Activated CD8-positive, alpha-beta memory T cell treated with anti-CD3 and anti-CD28 coated beads, Interleukin-2, amount 50 U/mL, for 24 hours (primary cell): Measurements from ENCODE around the gene PNPLA7.

ENCODE experiments used
- DNase-seq: peaks from one replicate; pipeline ENCODE4 v3.0.0-alpha.2; 2020; ENCODE audit errors: extremely low read depth

PNPLA7 gene

DNA sequence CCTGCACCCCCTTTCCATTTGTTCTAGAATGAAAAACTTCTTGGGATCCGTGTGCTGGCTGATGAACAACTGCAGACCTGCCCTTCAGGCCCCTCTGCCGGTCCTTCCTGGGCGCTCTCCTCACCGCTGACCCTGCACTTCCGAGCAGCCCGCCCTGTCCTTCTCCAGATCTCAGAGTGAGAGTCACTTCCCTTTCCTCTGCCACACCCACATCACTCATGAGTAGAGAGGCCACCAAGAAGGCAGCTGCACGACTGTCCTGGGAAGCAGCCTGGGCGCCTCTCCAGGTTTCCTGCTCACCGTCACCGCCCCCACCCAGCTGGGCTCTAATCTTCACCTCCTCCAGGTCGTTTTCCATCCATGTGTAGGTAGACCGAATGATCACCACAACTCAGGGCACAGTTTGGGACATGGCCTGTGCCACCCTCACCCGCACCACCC is 56.1 kb downstream of the PNPLA7 start:
- DNase-seq = no peak

DNA sequence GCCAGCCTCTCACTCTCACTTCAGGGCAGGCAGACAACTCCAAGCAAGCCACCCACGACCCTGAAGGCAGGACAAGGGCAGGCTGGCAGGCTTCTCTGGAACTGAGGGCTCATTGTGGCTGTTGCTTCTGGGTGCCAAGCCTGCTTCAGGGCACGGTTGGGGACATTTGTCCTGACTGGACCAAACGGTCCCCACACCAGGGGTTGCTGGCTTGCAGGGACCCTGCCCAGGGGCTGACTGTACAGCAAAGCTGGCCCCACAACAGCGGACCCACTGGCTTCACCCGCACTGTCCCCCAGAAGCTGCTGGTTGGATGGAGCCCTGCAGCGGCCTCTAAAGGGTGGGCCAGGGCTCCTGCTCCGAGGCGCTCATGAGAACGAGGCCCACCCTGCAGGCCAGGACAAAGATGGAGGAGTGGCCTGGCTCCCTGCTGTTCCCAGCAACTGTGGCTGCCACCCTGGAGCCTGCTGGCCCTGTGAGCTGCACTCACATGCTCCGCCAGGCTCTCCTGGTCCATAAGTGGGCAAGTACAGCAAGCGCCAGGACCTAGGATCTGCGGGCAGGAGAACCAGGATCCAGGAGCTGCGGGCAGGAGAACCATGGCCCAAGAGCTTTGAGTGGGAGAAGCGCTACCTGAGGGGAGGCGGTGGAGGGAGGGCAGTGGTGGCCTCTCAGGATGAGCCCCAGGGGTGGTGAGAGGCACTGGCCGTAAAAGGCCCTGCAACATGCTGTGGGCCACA is 56.7 kb downstream of the PNPLA7 start:
- DNase-seq = no peak

GRCh38 chr9:137492464-137493363 is 57.5 kb downstream of the PNPLA7 start:
- no peak for DNase-seq

DNA sequence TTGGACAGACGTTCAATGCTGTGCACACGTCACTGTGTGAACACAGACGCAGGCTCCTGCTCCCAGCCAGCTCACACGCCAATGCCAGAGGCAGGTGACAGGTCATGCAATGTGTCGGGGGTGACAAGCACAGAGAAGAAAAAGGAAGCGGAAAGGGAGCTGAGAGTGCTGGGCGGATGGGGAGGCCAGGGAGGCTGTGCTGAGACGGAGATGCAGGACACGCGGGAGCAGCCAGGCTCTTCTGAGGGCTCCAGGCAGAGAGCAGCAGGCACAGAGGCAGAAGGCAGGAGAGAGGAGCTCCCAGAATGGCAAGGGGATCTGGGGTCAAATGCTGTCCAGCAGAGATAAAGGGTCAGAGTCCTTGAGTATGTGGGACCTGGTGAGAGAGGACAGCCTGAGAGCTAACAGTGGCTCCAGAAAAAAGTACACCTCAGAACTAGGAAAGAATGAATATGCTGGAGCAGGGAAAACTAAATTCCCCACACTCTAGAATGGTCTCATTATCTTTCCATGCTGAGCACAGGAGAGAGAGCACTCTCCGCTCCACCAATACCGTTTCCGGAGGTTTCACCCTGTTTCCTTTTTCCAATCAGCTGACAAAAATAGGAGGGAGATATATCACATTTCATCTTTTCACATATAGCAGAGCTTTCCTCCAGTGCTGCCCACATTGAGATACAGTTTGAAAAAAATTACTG is 58.3 kb downstream of the PNPLA7 start:
- no peak for DNase-seq

DNA sequence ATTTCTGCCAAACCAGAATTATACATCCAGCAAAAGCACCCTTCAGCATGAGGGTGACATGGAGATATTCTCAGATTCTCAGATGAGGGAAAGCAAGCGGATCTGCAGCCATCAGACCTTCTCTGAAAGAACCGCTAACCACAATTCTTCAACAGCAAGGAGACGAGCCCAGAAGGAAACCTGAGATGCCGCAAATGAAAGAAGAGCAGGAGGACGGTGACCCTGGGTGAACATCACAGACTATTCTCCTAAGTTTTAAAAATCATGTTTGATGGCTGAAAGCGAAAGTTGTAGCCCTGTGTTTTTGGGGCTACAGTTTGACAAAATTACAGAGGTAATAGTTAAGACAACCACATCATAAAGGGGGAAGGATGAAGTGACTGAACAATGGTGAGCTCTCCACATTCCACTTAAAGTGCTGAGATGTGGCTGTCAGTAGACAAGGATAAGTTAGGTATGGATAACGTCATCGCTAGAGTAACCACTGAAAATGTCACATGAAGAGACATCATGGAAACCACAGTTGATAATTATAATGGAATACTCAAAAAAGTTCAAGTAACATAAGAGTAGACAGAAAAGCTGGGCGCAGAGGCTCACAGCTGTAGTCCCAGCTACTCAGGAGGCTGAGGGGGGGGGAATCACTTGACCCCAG is 59.5 kb downstream of the PNPLA7 start:
- DNase-seq = no peak

- DNase-seq = no peak
These were observed 61.3 kb downstream of the PNPLA7 start for GRCh38 chr9:137488906-137489305.

DNA sequence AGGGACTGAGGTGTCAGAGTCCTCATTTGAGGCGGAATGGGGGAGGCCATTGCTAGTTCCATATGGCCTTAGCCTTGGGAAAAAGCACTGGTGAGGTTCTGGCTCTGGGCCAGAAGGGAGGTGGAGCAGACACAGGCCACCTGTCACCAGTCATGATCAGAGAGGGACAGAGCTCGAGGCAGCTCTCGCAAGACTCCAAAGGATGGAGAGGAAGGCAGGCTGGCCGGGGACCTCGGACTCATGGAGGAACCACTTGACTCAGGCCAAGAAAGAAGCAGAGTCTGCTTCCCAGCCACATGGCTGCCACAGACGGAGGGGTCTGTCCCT is 61.9 kb downstream of the PNPLA7 start:
- no peak for DNase-seq

DNA sequence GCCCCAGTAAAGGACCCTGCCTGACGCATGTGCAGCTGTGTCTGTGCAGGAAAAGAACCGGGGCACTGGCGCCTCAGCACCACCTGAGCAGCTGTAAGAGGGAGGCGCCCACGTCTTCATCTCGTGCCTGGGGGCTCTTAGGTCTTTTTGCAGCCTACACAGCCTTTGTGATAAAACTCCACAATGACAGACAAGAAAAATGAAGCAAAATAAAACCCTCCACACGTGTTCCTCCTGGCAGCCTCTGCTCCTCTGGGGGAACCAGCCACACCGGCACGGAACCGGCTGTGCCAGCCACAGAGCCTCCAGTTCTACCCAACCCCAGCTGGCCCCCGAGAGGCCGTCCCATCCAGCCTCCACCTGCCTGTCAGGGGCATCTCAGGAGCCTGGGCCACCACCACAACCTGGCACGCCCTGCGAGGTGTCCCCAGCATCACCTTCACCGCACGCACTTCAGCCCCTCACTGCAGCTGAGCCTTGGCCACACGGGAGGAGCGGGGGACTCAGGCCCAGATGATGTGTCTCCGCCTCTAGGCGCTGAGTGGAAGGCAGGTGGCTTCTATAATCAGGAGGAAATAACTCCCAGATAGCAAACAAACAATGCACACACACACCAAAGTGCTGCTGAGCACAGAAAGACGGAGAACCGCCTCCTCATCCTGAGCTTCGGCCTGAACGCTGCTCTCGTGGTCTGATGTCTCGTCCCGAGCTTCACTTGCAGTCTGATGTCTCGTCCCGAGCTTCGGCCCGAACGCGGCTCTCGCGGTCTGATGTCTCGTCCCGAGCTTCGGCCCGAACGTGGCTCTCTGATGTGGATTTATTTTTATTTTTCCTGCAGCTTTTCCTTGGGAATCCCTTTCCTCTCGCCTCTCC is 62.5 kb downstream of the PNPLA7 start:
- no peak for DNase-seq

- no peak for DNase-seq
These were observed 63.4 kb downstream of the PNPLA7 start for GRCh38 chr9:137486545-137487453.

DNA sequence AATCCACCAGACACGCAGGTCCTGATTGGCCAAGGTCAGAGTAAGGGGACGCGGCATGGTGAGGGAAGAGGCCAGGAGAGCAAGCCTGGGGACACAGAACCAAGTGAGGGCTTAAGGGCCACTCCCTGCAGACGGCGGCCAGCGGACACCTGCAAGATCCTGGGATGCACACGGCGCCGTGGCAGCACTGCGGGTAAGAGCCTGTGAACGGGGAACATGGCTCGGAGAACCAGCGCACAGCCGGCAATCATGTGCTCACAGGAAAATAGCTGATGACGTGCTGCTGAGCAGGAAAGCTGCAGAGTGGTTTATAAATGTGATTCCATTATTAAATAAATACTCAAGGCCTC is 64.1 kb downstream of the PNPLA7 start:
- DNase-seq = no peak

DNA sequence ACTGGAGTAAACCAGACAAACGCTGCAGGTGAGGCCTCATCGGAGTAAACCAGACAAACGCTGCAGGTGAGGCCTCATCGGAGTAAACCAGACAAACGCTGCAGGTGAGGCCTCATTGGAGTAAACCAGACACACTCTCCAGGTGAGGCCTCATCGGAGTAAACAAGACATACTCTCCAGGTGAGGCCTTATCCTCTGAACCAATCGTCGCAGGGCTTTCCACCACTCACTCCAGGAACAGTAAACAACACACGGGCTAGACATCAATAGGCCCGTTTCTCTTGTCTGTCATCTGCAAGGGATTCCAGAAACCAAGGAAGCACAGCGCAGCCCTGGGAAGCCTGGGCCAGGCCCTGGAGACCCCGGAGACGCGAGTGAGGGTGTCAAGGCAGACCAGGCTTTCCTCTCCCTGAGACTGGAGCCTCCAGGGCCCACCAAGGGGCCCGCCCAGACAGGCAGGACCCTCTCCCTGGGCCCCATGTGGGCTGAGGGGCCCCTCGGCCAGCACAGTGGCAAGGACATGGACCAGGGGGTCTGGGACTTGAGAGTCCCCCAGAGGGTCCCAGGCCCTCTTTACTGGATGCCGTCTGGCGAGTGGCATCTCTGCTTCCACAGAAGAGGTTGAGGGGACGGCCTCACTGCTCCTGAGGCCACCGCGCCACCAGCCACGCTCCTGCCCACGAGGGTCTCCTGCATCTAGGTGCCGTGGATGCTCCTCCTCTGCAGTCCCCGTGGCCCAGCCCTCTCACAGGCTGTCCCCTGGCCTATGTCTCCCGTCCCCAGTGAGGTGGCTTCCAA is 64.7 kb downstream of the PNPLA7 start:
- no peak for DNase-seq

GRCh38 chr9:137484551-137485315 is 65.5 kb downstream of the PNPLA7 start:
- no peak for DNase-seq

DNA sequence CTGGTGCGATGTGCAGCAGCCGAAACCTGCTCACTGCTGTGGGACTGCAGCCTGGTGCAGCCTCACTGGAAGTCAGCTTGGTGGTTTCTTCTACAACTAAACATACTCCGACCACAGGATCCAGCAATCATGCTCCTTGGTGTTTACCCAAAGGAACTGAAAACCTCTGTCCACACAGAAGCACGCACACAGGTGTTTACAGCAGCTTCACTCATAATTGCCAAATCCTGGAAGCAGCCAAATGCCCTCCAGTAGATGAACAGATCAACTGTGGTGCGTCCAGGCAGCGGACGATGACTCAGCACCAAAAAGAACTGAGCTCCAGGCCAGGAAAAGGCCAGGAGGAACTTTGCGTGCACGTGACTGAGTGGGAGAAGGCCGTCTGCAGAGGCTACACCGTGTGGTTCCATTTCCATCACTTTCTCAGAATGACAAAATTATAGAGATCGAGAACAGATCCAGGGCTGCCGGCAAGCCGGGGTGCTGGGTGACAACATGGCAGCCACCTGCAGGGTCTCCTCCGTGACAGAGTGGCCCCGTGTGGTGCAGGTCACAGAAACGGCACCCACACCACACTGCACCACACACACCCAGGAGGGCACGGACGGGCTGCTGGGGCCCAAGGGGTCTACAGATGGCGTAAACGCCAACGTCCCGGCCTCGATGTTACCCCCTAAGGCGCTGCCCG is 68.0 kb downstream of the PNPLA7 start:
- no peak for DNase-seq

GRCh38 chr9:137480686-137481683 is 69.2 kb downstream of the PNPLA7 start:
- no peak for DNase-seq

GRCh38 chr9:137479892-137480685 is 70.1 kb downstream of the PNPLA7 start:
- no peak for DNase-seq
